Measurements from ENCODE around the gene ZNF442. TPM values are rescaled to one million over a fixed set of nuclear protein-coding genes. Genes with fewer than 3 reads are reported as not detected.

ZNF442 gene
- total RNA-seq, 1 donor from 2014 or later, result 5.4 TPM

DNA sequence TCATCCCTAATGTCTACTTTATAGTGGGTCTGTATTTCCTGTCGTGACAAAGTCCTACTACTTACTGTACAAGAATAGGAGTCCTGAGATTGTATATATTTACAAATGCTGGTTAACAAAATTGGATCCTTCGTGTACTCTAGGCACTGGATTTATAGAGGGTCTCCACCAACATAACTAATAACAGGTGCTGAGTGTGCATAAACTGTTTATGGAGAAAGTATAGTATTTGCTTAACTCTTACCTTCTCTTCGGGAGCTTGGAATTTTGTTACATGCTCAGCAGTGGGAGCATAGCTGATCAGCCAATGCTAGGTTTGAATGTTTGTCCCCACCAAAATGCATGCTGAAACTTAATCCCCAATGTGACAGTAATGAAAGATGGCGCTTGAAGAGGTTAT lies 12.1 kb downstream of the ZNF442 start:
- peaks cover 54% of the 10 kb centered on the region for H3K9me3 Mint-ChIP-seq (ENCODE audit: low read depth)

DNA sequence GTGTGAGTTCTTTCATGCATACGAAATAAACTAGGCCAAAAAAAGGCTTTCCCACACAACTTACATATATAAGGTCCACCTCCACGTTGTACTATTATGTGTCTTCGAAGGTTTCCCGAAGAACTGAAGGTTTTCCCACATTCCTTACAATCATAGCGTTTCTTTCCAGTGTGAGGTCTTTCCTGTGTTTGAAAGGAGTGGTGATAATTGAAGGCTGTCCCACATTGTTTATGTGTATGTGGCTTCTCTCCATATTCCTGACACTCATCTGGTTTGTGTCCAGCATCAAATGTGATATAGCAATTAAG lies 14.6 kb downstream of the ZNF442 start:
- peaks cover 59% of the 10 kb centered on the region for H3K9me3 Mint-ChIP-seq (ENCODE audit: low read depth)
- no peak overlapping the region for H3K27ac Mint-ChIP-seq
- no peaks in the 10 kb centered on the region for H3K4me1 Mint-ChIP-seq (ENCODE audit: low read depth)
- TF ChIP-seq, protein P1, sequence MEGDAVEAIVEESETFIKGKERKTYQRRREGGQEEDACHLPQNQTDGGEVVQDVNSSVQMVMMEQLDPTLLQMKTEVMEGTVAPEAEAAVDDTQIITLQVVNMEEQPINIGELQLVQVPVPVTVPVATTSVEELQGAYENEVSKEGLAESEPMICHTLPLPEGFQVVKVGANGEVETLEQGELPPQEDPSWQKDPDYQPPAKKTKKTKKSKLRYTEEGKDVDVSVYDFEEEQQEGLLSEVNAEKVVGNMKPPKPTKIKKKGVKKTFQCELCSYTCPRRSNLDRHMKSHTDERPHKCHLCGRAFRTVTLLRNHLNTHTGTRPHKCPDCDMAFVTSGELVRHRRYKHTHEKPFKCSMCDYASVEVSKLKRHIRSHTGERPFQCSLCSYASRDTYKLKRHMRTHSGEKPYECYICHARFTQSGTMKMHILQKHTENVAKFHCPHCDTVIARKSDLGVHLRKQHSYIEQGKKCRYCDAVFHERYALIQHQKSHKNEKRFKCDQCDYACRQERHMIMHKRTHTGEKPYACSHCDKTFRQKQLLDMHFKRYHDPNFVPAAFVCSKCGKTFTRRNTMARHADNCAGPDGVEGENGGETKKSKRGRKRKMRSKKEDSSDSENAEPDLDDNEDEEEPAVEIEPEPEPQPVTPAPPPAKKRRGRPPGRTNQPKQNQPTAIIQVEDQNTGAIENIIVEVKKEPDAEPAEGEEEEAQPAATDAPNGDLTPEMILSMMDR (IDR thresholded peaks at IDR 0.05; ENCODE audit: unreplicated experiment), result no peak
- no peak for DNase-seq (ENCODE audit: low spot score, unreplicated experiment)
- no peak overlapping the region for H3K4me3 Mint-ChIP-seq (ENCODE audit: low read depth)
- H3K36me3 Mint-ChIP-seq (ENCODE audit: insufficient read depth), result peaks cover 63% of the 10 kb centered on the region
- H3K27me3 Mint-ChIP-seq, result no peaks in the 10 kb centered on the region

More for the DNA sequence above, 12.1 kb downstream of the ZNF442 start:
- no peaks in the 10 kb centered on the region for H3K27me3 Mint-ChIP-seq
- no peaks in the 10 kb centered on the region for H3K4me1 Mint-ChIP-seq (ENCODE audit: low read depth)
- no peak for DNase-seq (ENCODE audit: low spot score, unreplicated experiment)
- H3K36me3 Mint-ChIP-seq (ENCODE audit: insufficient read depth), result peaks cover 64% of the 10 kb centered on the region
- no peak overlapping the region for H3K27ac Mint-ChIP-seq
- TF ChIP-seq, protein P1 (IDR thresholded peaks at IDR 0.05; ENCODE audit: unreplicated experiment), result no peak
- no peak overlapping the region for H3K4me3 Mint-ChIP-seq (ENCODE audit: low read depth)

DNA sequence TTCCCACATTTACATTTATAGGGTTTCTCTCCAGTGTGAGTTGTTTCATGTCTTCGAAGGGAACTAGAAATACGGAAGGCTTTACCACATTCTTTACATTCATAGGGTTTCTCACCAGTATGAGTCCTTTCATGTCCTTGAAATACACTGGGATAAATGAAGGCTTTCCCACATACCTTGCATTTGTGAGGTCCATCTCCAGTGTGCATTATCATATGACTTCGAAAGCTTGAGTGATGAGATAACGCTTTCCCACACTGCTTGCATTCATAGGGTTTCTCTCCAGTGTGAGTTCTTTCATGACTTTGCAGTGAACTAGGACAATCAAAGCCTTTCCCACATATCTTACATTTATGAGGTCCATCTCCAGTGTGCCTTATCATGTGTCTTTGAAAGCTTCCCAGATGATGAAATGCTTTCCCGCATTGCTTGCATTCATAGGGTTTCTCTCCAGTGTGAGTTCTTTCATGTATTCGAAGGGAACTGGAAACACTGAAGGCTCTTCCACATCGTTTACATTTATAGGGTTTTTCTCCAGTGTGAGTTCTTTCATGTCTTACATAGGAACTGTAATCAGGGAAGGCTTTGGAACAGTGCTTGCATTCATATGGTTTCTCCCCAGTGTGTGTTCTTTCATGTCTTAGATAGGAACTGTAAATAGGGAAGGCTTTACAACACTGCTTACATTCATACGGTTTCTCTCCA lies 15.1 kb downstream of the ZNF442 start:
- no peak overlapping the region for H3K27ac Mint-ChIP-seq
- DNase-seq (ENCODE audit: low spot score, unreplicated experiment), result no peak
- TF ChIP-seq, protein P1 (IDR thresholded peaks at IDR 0.05; ENCODE audit: unreplicated experiment), result no peak
- H3K9me3 Mint-ChIP-seq (ENCODE audit: low read depth), result peaks cover 62% of the 10 kb centered on the region
- no peak overlapping the region for H3K4me3 Mint-ChIP-seq (ENCODE audit: low read depth)
- H3K4me1 Mint-ChIP-seq (ENCODE audit: low read depth), result no peaks in the 10 kb centered on the region
- H3K36me3 Mint-ChIP-seq (ENCODE audit: insufficient read depth), result peaks cover 65% of the 10 kb centered on the region
- no peaks in the 10 kb centered on the region for H3K27me3 Mint-ChIP-seq

DNA sequence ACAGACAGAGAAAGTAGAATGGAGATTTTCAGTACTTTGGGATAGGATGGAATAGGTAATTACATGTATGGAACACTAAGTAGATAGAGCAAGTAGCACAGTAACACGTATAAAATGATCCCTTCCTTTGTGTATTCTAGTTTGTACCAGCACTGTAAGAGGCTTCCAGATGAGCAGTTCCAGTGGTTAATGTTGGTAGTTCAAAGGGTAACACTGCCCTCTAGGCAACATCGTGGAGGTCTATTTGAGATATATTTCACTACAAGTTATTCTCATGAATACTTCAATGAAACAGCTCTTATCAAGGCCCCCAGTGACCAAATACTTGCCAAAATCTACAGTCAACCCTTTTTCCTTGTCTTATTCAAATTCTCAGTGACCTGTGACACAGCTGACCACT lies 18.6 kb downstream of the ZNF442 start:
- no peak overlapping the region for H3K27ac Mint-ChIP-seq
- TF ChIP-seq, protein P1 (IDR thresholded peaks at IDR 0.05; ENCODE audit: unreplicated experiment), result no peak
- H3K9me3 Mint-ChIP-seq (ENCODE audit: low read depth), result peaks cover 51% of the 10 kb centered on the region
- DNase-seq (ENCODE audit: low spot score, unreplicated experiment), result no peak
- peaks cover 55% of the 10 kb centered on the region for H3K36me3 Mint-ChIP-seq (ENCODE audit: insufficient read depth)
- no peak overlapping the region for H3K4me3 Mint-ChIP-seq (ENCODE audit: low read depth)
- H3K4me1 Mint-ChIP-seq (ENCODE audit: low read depth), result no peaks in the 10 kb centered on the region
- no peaks in the 10 kb centered on the region for H3K27me3 Mint-ChIP-seq

DNA sequence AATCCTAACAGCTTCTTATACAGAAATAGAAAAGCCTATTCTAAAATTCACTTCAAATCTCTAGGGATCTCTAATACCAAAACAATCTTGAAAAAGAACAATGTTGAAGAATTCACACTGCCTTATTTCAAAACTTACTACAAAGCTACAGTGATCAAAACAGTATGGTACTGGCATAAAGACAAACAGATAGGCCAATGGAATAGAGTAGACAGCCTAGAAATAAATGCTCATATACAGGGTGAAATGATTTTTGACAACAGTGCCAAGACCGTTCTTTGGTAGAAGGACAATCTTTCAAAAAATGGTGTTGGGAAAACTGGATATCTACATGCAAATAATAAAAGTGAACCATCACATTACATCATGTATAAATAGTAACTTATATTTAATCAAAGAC lies 20.3 kb downstream of the ZNF442 start:
- Mint-ChIP-seq H3K27ac (no peak overlapping the region), H3K9me3 (ENCODE audit: low read depth) (peaks cover 49% of the 10 kb centered on the region), H3K27me3 (no peaks in the 10 kb centered on the region), H3K4me1 (ENCODE audit: low read depth) (no peaks in the 10 kb centered on the region), H3K36me3 (ENCODE audit: insufficient read depth) (peaks cover 44% of the 10 kb centered on the region), H3K4me3 (ENCODE audit: low read depth) (no peak overlapping the region)
- TF ChIP-seq, protein P1 (IDR thresholded peaks at IDR 0.05; ENCODE audit: unreplicated experiment), result no peak
- no peak for DNase-seq (ENCODE audit: low spot score, unreplicated experiment)

Data from progenitor cell of endocrine pancreas (in vitro differentiated cells).